ENCODE measurements around the gene SNX13. TPM values are rescaled to one million over a fixed set of nuclear protein-coding genes. Genes with fewer than 3 reads are reported as not detected.

Gene SNX13
- total and polyA plus RNA-seq, 7 donors, result 9.6 to 80.9 (median 43.8) TPM

- Histone ChIP-seq H3K4me1 (no peaks in the 10 kb centered on the region), H3K36me3 (peaks cover 0 to 19% (median 1%) of the 10 kb centered on the region in 4 donors), H3K27ac (no peak overlapping the region), H3K9me3 (no peaks in the 10 kb centered on the region), H3K27me3 (no peaks in the 10 kb centered on the region), H3K4me3 (no peak overlapping the region)
- WGBS, 2 donors, result 91 to 93% methylated on average over 3 of the region's 3 CpGs
- intact Hi-C loops (cut with DNase I), result no loop called here
- DNase-seq, result no peak
- TF ChIP-seq CTCF (IDR thresholded peaks at IDR 0.05), result no peak
- no peak for TF ChIP-seq POLR2A (IDR thresholded peaks at IDR 0.05)
- TF ChIP-seq POLR2AphosphoS5 (IDR thresholded peaks at IDR 0.05), result no peak
- TF ChIP-seq EP300 (IDR thresholded peaks at IDR 0.05), result no peak
Observed at GRCh38 chr7:17849504-17849903, 90.8 kb downstream of the SNX13 start.

- Histone ChIP-seq H3K4me3 (no peak overlapping the region), H3K9me3 (no peaks in the 10 kb centered on the region), H3K4me1 (no peaks in the 10 kb centered on the region), H3K27me3 (no peaks in the 10 kb centered on the region), H3K36me3 (peaks cover 0 to 19% (median 1%) of the 10 kb centered on the region in 4 donors), H3K27ac (no peak overlapping the region)
- DNase-seq, result no peak
- intact Hi-C loops (cut with DNase I), result no loop called here
- 98 to 99% methylated on average over 10 of the region's 10 CpGs for WGBS, 2 donors
- TF ChIP-seq EP300 (IDR thresholded peaks at IDR 0.05) (no peak), POLR2AphosphoS5 (IDR thresholded peaks at IDR 0.05) (no peak), POLR2A (IDR thresholded peaks at IDR 0.05) (no peak), CTCF (IDR thresholded peaks at IDR 0.05) (no peak)
Observed at GRCh38 chr7:17848516-17848915, 91.8 kb downstream of the SNX13 start.

- 73 to 74% methylated on average over 5 of the region's 5 CpGs for WGBS, 2 donors
- Histone ChIP-seq H3K4me3 (no peak overlapping the region), H3K27ac (no peak overlapping the region), H3K36me3 (peaks cover 0 to 19% (median 1%) of the 10 kb centered on the region in 4 donors), H3K27me3 (no peaks in the 10 kb centered on the region), H3K4me1 (no peaks in the 10 kb centered on the region), H3K9me3 (no peaks in the 10 kb centered on the region)
- no peak for TF ChIP-seq POLR2A (IDR thresholded peaks at IDR 0.05)
- TF ChIP-seq CTCF (IDR thresholded peaks at IDR 0.05), result no peak
- TF ChIP-seq POLR2AphosphoS5 (IDR thresholded peaks at IDR 0.05), result no peak
- TF ChIP-seq EP300 (IDR thresholded peaks at IDR 0.05), result no peak
- intact Hi-C loops (cut with DNase I), result no loop called here
- no peak for DNase-seq
Observed at GRCh38 chr7:17846935-17847334, 93.4 kb downstream of the SNX13 start.

GRCh38 chr7:17845197-17845547 lies 95.1 kb downstream of the SNX13 start:
- 84 to 93% methylated on average over 4 of the region's 4 CpGs for WGBS, 2 donors
- intact Hi-C loops (cut with DNase I), result no loop called here
- H3K36me3 ChIP-seq, result peaks cover 0 to 19% (median 1%) of the 10 kb centered on the region in 4 donors

More at GRCh38 chr7:17845197-17845547, 95.1 kb downstream of the SNX13 start:
- Histone ChIP-seq H3K27me3 (no peaks in the 10 kb centered on the region), H3K9me3 (no peaks in the 10 kb centered on the region), H3K27ac (no peak overlapping the region), H3K4me1 (no peaks in the 10 kb centered on the region), H3K4me3 (no peak overlapping the region)
- TF ChIP-seq EP300 (IDR thresholded peaks at IDR 0.05), result no peak
- no peak for TF ChIP-seq POLR2AphosphoS5 (IDR thresholded peaks at IDR 0.05)
- no peak for TF ChIP-seq CTCF (IDR thresholded peaks at IDR 0.05)
- no peak for TF ChIP-seq POLR2A (IDR thresholded peaks at IDR 0.05)
- no peak for DNase-seq

All from sigmoid colon (tissue), 7 donors.